HCT116 (cell line): ENCODE results near the gene CACNA1G. TPM values are rescaled to one million over a fixed set of nuclear protein-coding genes. Genes with fewer than 3 reads are reported as not detected.

Experiments used
- ATAC-seq: fragments of 200-7000 bp; cut with Tn5 transposase; 2 replicates; pipeline ENCODE4 v1.9.1; 2020; ENCODE audit warnings: mild to moderate bottlenecking, moderate library complexity
- BruUV-seq: library from RNA; stranded (reverse); fragments of 400-500 nt; replicated peaks from 2 replicates; lab custom pipeline; 2021; lab: Mats Ljungman, UMichigan
- CTCF ChIA-PET: fragments of 300-600 bp; sonication (Branson Sonifier 250); formaldehyde crosslinking; loops from one replicate; lab custom pipeline; 2021; ENCODE audit warnings: antibody characterized with exemption; lab: Charles Lee
- POLR2A ChIA-PET: fragments of 300-600, 350-600 bp; sonication (Branson Sonifier 250); formaldehyde crosslinking; loops from one replicate; lab custom pipeline; 2021; ENCODE audit warnings: antibody characterized with exemption; lab: Charles Lee
- RAD21 ChIA-PET, 2 experiments: fragments of 300-600 bp; sonication (Branson Sonifier 250); formaldehyde crosslinking; loops; one replicate each; lab custom pipeline; 2023; ENCODE audit warnings: low total read pairs in 2 of 2; ENCODE audit not compliant: uncharacterized antibody in 2 of 2, unreplicated experiment in 2 of 2, low non-redundant PET in 1 of 2; lab: Charles Lee
- DNase-seq: peaks from one replicate; pipeline ENCODE4 v3.0.0-alpha.2; 2010; ENCODE audit warnings: low read depth, low spot score
- H2AFZ ChIP-seq: fragments of 200-600 bp; shearing (Covaris generic), sonication (generic); 2 replicates; pipeline ENCODE4 v1.6.1; 2017; ENCODE audit warnings: low read depth, mixed run types, mixed read lengths, antibody characterized with exemption, low read length; ENCODE audit not compliant: poor library complexity, severe bottlenecking
- H3K27ac ChIP-seq: 2 replicates; pipeline ENCODE4 v1.5.1; 2012; ENCODE audit warnings: low read depth, low read length
- H3K27me3 ChIP-seq: fragments of 200-600 bp; sonication (generic); 2 replicates; pipeline ENCODE4 v1.6.1; 2016; ENCODE audit warnings: mixed run types, low read length, mixed read lengths; ENCODE audit not compliant: insufficient read depth
- H3K36me3 ChIP-seq, 2 experiments: fragments of 200-500 bp in 1 of 2; fragments of 200-600 bp in 1 of 2; sonication (Bioruptor generic) in 1 of 2; sonication (generic) in 1 of 2; 2 replicates each; pipeline versions ENCODE4 v1.5.1 to v1.6.1; 2014 to 2016; ENCODE audit warnings: low read length in 2 of 2, inconsistent platforms in 1 of 2, mixed read lengths in 1 of 2, mixed run types in 1 of 2; ENCODE audit not compliant: insufficient read depth in 2 of 2, control insufficient read depth in 1 of 2
- H3K4me1 ChIP-seq, 2 experiments: fragments of 200-600 bp in 1 of 2; sonication (generic) in 1 of 2; 2 replicates each; pipeline versions ENCODE4 v1.5.1 to v1.6.1; 2012 to 2017; ENCODE audit warnings: low read length in 2 of 2, inconsistent platforms in 1 of 2, mild to moderate bottlenecking in 1 of 2, mixed read lengths in 1 of 2, mixed run types in 1 of 2, moderate library complexity in 1 of 2; ENCODE audit not compliant: insufficient read depth in 2 of 2, control insufficient read depth in 1 of 2
- H3K4me2 ChIP-seq: fragments of 200-600 bp; sonication (generic); 2 replicates; pipeline ENCODE4 v1.6.1; 2017; ENCODE audit warnings: mixed run types, low read length, mixed read lengths
- H3K4me3 ChIP-seq, 2 experiments: fragments of 200-600 bp in 1 of 2; sonication (generic) in 1 of 2; replicated peaks in 1 of 2; 2 replicates each; pipeline ENCODE4 v1.5.1; 2011 to 2016; ENCODE audit warnings: low read length in 2 of 2, control low read depth in 1 of 2, low read depth in 1 of 2, mild to moderate bottlenecking in 1 of 2, mixed read lengths in 1 of 2, mixed run types in 1 of 2
- H3K79me2 ChIP-seq: fragments of 200-600 bp; sonication (generic); 2 replicates; pipeline ENCODE4 v1.6.1; 2017; ENCODE audit warnings: mild to moderate bottlenecking, mixed run types, low read length, moderate library complexity, mixed read lengths; ENCODE audit not compliant: insufficient read depth
- H3K9ac ChIP-seq: fragments of 200-600 bp; sonication (generic); 2 replicates; pipeline ENCODE4 v1.6.1; 2016; ENCODE audit warnings: low read length, mixed read lengths
- H3K9me2 ChIP-seq: fragments of 200-600 bp; sonication (generic), shearing (Covaris generic); 2 replicates; pipeline ENCODE4 v1.6.1; 2017; ENCODE audit warnings: mixed run types, mild to moderate bottlenecking, moderate library complexity; ENCODE audit not compliant: insufficient read depth
- H3K9me3 ChIP-seq, 2 experiments: fragments of 200-500 bp in 1 of 2; fragments of 200-600 bp in 1 of 2; sonication (Bioruptor generic) in 1 of 2; sonication (generic) in 1 of 2; 2 replicates each; pipeline ENCODE4 v1.6.1; 2014 to 2017; ENCODE audit warnings: low read length in 2 of 2, mixed read lengths in 2 of 2, inconsistent platforms in 1 of 2, low read depth in 1 of 2, mild to moderate bottlenecking in 1 of 2, mixed run types in 1 of 2, moderate library complexity in 1 of 2; ENCODE audit not compliant: control insufficient read depth in 1 of 2, insufficient read depth in 1 of 2
- H4K20me1 ChIP-seq: fragments of 200-600 bp; sonication (generic), shearing (Covaris generic); 2 replicates; pipeline ENCODE4 v1.6.1; 2017; ENCODE audit warnings: mixed run types, mild to moderate bottlenecking, moderate library complexity; ENCODE audit not compliant: insufficient read depth
- ATF3 ChIP-seq: IDR thresholded peaks from 2 replicates; pipeline ENCODE4 v1.6.1; 2012
- CTCF ChIP-seq, 3 experiments: fragments of 200-600 bp in 1 of 3; sonication (generic) in 1 of 3; IDR thresholded peaks in 2 of 3; conservative IDR thresholded peaks in 1 of 3; 2 replicates each; pipeline ENCODE4 v1.5.1; 2012 to 2017; ENCODE audit warnings: low read depth in 2 of 3, low read length in 2 of 3, antibody characterized with exemption in 1 of 3, borderline replicate concordance in 1 of 3, control low read depth in 1 of 3, mild to moderate bottlenecking in 1 of 3, mixed read lengths in 1 of 3, mixed run types in 1 of 3, moderate library complexity in 1 of 3; ENCODE audit not compliant: insufficient read depth in 1 of 3
- RAD21 ChIP-seq: IDR thresholded peaks from 2 replicates; pipeline ENCODE4 v1.6.1; 2012; ENCODE audit warnings: low read depth, mild to moderate bottlenecking
- REST ChIP-seq: IDR thresholded peaks from 2 replicates; pipeline ENCODE4 v1.6.1; 2012; ENCODE audit warnings: low read depth
- SRF ChIP-seq: IDR thresholded peaks from 2 replicates; pipeline ENCODE4 v1.6.1; 2012; ENCODE audit warnings: low read depth
- TCF7L2 ChIP-seq: IDR thresholded peaks from 2 replicates; pipeline ENCODE4 v1.7.0; 2011; ENCODE audit warnings: borderline replicate concordance, inconsistent platforms; ENCODE audit not compliant: insufficient read depth, insufficient read length; ENCODE audit errors: extremely low read depth
- YY1 ChIP-seq: IDR thresholded peaks from 2 replicates; pipeline ENCODE4 v1.6.1; 2011; ENCODE audit warnings: low read length, low read depth, moderate library complexity, mild to moderate bottlenecking; ENCODE audit not compliant: insufficient replicate concordance; ENCODE audit errors: extremely low read depth
- ZBTB33 ChIP-seq: IDR thresholded peaks from 2 replicates; pipeline ENCODE4 v1.6.1; 2011; ENCODE audit warnings: mild to moderate bottlenecking, low read length, moderate library complexity; ENCODE audit not compliant: insufficient replicate concordance; ENCODE audit errors: extremely low read depth
- ZFX ChIP-seq: fragments of 450-650 bp; IDR thresholded peaks from 2 replicates; pipeline ENCODE4 v1.6.1; 2017
- intact Hi-C: fragments of 100-400 bp; cut with micrococcal nuclease; formaldehyde crosslinking; loops from 2 replicates; pipeline ENCODE4 v1.10.0; 2022
- total RNA-seq: library from RNA; stranded (reverse); gene quantifications from one replicate; pipeline ENCODE4 v1.2.1, GENCODE V29; 2021; ENCODE audit not compliant: unreplicated experiment
- TF ChIP-seq, protein P1 (sequence below): IDR thresholded peaks from 2 replicates; pipeline ENCODE4 v1.6.1; 2012

Gene CACNA1G
- total RNA-seq, 1 experiment from 2014 or later = 3.4 TPM

DNA sequence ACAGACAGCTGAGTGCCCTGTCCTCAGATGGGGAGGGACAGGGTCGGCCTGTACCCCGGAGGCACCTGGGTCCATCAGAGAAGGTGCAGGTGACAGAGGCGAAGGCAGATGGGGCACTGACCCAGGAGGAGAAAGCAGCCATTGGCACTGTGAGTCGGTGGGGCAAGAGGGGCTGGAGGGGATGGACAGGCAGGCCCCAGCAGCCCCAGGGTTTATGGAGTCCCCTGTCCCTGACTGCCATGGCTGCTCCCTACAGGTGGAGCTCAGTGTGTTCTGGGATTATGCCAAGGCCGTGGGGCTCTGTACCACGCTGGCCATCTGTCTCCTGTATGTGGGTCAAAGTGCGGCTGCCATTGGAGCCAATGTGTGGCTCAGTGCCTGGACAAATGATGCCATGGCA is 115.1 kb downstream of the CACNA1G start:
- no TSS peak for BruUV-seq
- RAD21 ChIA-PET = no interaction called here
- no peaks in the 10 kb centered on the region for H3K36me3 ChIP-seq
- H3K9ac ChIP-seq = no peak overlapping the region
- H3K9me3 ChIP-seq = no peaks in the 10 kb centered on the region
- H4K20me1 ChIP-seq = no peaks in the 10 kb centered on the region
- H3K4me1 ChIP-seq = peaks cover 13 to 40% of the 10 kb centered on the region in 2 experiments
- H3K4me2 ChIP-seq = no peak overlapping the region
- H3K27ac ChIP-seq = no peak overlapping the region; the same call in 1 of the 2 replicates
- ATAC-seq (no peak), DNase-seq (no peak)
- POLR2A ChIA-PET = no interaction called here
- H2AFZ ChIP-seq = no peak overlapping the region
- intact Hi-C loops = no loop called here
- CTCF ChIA-PET = no interaction called here
- H3K9me2 ChIP-seq = no peaks in the 10 kb centered on the region
- no peak for TF ChIP-seq ZBTB33
- TF ChIP-seq CTCF (IDR thresholded peaks at IDR 0.05 in 2 of 3, conservative IDR thresholded peaks at IDR 0.05 in 1 of 3; ENCODE audit: borderline replicate concordance in 1 of 3, insufficient read depth in 1 of 3, low read depth in 2 of 3, low read length in 2 of 3) = no peak
- no peak for TF ChIP-seq YY1
- no peak for TF ChIP-seq RAD21
- no peak for TF ChIP-seq TCF7L2
- TF ChIP-seq SRF = no peak
- TF ChIP-seq REST = no peak
- TF ChIP-seq ZFX = no peak
- TF ChIP-seq ATF3 = no peak
- TF ChIP-seq, protein P1, sequence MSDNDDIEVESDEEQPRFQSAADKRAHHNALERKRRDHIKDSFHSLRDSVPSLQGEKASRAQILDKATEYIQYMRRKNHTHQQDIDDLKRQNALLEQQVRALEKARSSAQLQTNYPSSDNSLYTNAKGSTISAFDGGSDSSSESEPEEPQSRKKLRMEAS = no peak
- TF ChIP-seq, all 23 proteins: peak for 0
- H3K4me3 ChIP-seq = no peak overlapping the region
- H3K27me3 ChIP-seq = no peaks in the 10 kb centered on the region
- no peaks in the 10 kb centered on the region for H3K79me2 ChIP-seq
